ENCODE results near the gene POLR2F. TPM values are rescaled to one million over a fixed set of nuclear protein-coding genes. Genes with fewer than 3 reads are reported as not detected.

Gene POLR2F
- total RNA-seq, 6 donors from 2014 or later: 48.9 to 152 (median 71.7) TPM

GRCh38 chr22:37968452-37969251 is 15.2 kb downstream of the POLR2F start:
- Histone ChIP-seq H3K4me1 (peaks cover 0 to 5% (median 0%) of the 10 kb centered on the region in 4 donors), H3K27ac (no peak overlapping the region)

GRCh38 chr22:37970864-37971263 is 17.4 kb downstream of the POLR2F start:
- DNase-seq (no peak), ATAC-seq (ENCODE audit: low FRiP score in 2 of 2) (no peak)
- no peak overlapping the region for H3K4me3 ChIP-seq
- 93 to 98% methylated on average over 4 of the region's 4 CpGs for WGBS, 2 donors
- peaks cover 6 to 53% (median 33%) of the 10 kb centered on the region in 4 donors for H3K36me3 ChIP-seq
- H3K4me1 ChIP-seq: no peaks in the 10 kb centered on the region
- no peak overlapping the region for H3K27ac ChIP-seq
- no peaks in the 10 kb centered on the region for H3K9me3 ChIP-seq
- TF ChIP-seq POLR2AphosphoS5 (IDR thresholded peaks at IDR 0.05) (no peak), POLR2A (IDR thresholded peaks at IDR 0.05) (no peak), EP300 (IDR thresholded peaks at IDR 0.05) (no peak), CTCF (IDR thresholded peaks at IDR 0.05) (no peak)
- no peaks in the 10 kb centered on the region for H3K27me3 ChIP-seq

More at GRCh38 chr22:37968452-37969251, 15.2 kb downstream of the POLR2F start:
- Histone ChIP-seq H3K4me3 (no peak overlapping the region), H3K27me3 (no peaks in the 10 kb centered on the region), H3K9me3 (no peaks in the 10 kb centered on the region), H3K36me3 (peaks cover 6 to 62% (median 33%) of the 10 kb centered on the region in 4 donors)
- 96 to 98% methylated on average over 5 of the region's 5 CpGs for WGBS, 2 donors
- DNase-seq: no peak
- no peak for TF ChIP-seq POLR2A (IDR thresholded peaks at IDR 0.05)
- ATAC-seq (ENCODE audit: low FRiP score in 2 of 2): no peak

GRCh38 chr22:37971475-37972434 is 18.3 kb downstream of the POLR2F start:
- DNase-seq (no peak), ATAC-seq (ENCODE audit: low FRiP score in 2 of 2) (no peak)
- Histone ChIP-seq H3K9me3 (no peaks in the 10 kb centered on the region), H3K36me3 (peaks cover 6 to 47% (median 27%) of the 10 kb centered on the region in 4 donors), H3K4me1 (no peaks in the 10 kb centered on the region), H3K27me3 (no peaks in the 10 kb centered on the region), H3K4me3 (no peak overlapping the region), H3K27ac (no peak overlapping the region)
- TF ChIP-seq EP300 (IDR thresholded peaks at IDR 0.05) (no peak), POLR2A (IDR thresholded peaks at IDR 0.05) (no peak), POLR2AphosphoS5 (IDR thresholded peaks at IDR 0.05) (no peak), CTCF (IDR thresholded peaks at IDR 0.05) (no peak)
- 86 to 90% methylated on average over 4 to 7 of the region's 7 CpGs for WGBS, 2 donors

GRCh38 chr22:37972527-37972926 is 19.0 kb downstream of the POLR2F start:
- ATAC-seq (ENCODE audit: low FRiP score in 2 of 2) (no peak), DNase-seq (no peak)
- Histone ChIP-seq H3K36me3 (peaks cover 4 to 39% (median 21%) of the 10 kb centered on the region in 4 donors), H3K4me3 (no peak overlapping the region), H3K27ac (no peak overlapping the region), H3K4me1 (no peaks in the 10 kb centered on the region), H3K9me3 (no peaks in the 10 kb centered on the region), H3K27me3 (no peaks in the 10 kb centered on the region)
- 70% methylated on average over 3 of the region's 3 CpGs for WGBS, 2 donors
- TF ChIP-seq POLR2A (IDR thresholded peaks at IDR 0.05) (no peak), CTCF (IDR thresholded peaks at IDR 0.05) (no peak), POLR2AphosphoS5 (IDR thresholded peaks at IDR 0.05) (no peak), EP300 (IDR thresholded peaks at IDR 0.05) (no peak)
